Measurements from ENCODE around the gene MTERF4. TPM values are rescaled to one million over a fixed set of nuclear protein-coding genes. Genes with fewer than 3 reads are reported as not detected.

The MTERF4 gene
- total RNA-seq, 4 donors from 2014 or later: 21.5 to 108 (median 41.3) TPM

- no peaks in the 10 kb centered on the region for H3K27me3 ChIP-seq
- no peak overlapping the region for H3K27ac ChIP-seq
- no peaks in the 10 kb centered on the region for H3K36me3 ChIP-seq
- TF ChIP-seq POLR2A (IDR thresholded peaks at IDR 0.05) (no peak), CTCF (IDR thresholded peaks at IDR 0.05) (no peak)
- H3K4me3 ChIP-seq: no peak overlapping the region
- no peak for DNase-seq
- intact Hi-C loops (cut with DNase I; ENCODE audit: low total_unique reads): no loop called here
- H3K4me1 ChIP-seq: no peaks in the 10 kb centered on the region
- H3K9me3 ChIP-seq: no peaks in the 10 kb centered on the region
Measured at GRCh38 chr2:241065355-241065803, 36.7 kb downstream of the MTERF4 start.

GRCh38 chr2:241064802-241065354 lies 37.2 kb downstream of the MTERF4 start:
- no peak for DNase-seq

GRCh38 chr2:241064008-241064801 lies 37.9 kb downstream of the MTERF4 start:
- no peak for DNase-seq
- Histone ChIP-seq H3K4me1 (no peaks in the 10 kb centered on the region), H3K4me3 (no peak overlapping the region), H3K9me3 (no peaks in the 10 kb centered on the region), H3K27me3 (no peaks in the 10 kb centered on the region), H3K27ac (no peak overlapping the region), H3K36me3 (no peaks in the 10 kb centered on the region)
- intact Hi-C loops (cut with DNase I; ENCODE audit: low total_unique reads): no loop called here
- TF ChIP-seq POLR2A (IDR thresholded peaks at IDR 0.05) (peak in 1 of 2 donors; percentile 28), CTCF (IDR thresholded peaks at IDR 0.05) (no peak)

More at GRCh38 chr2:241064802-241065354, 37.2 kb downstream of the MTERF4 start:
- TF ChIP-seq POLR2A (IDR thresholded peaks at IDR 0.05) (no peak), CTCF (IDR thresholded peaks at IDR 0.05) (no peak)
- no peak overlapping the region for H3K4me3 ChIP-seq
- no peaks in the 10 kb centered on the region for H3K4me1 ChIP-seq
- intact Hi-C loops (cut with DNase I; ENCODE audit: low total_unique reads): no loop called here
- no peaks in the 10 kb centered on the region for H3K36me3 ChIP-seq
- no peaks in the 10 kb centered on the region for H3K9me3 ChIP-seq
- no peak overlapping the region for H3K27ac ChIP-seq
- H3K27me3 ChIP-seq: no peaks in the 10 kb centered on the region

- no peaks in the 10 kb centered on the region for H3K27me3 ChIP-seq
- TF ChIP-seq CTCF (IDR thresholded peaks at IDR 0.05) (no peak), POLR2A (IDR thresholded peaks at IDR 0.05) (no peak)
- no peaks in the 10 kb centered on the region for H3K4me1 ChIP-seq
- H3K9me3 ChIP-seq: no peaks in the 10 kb centered on the region
- intact Hi-C loops (cut with DNase I; ENCODE audit: low total_unique reads): no loop called here
- H3K27ac ChIP-seq: no peak overlapping the region
- no peak overlapping the region for H3K4me3 ChIP-seq
- H3K36me3 ChIP-seq: no peaks in the 10 kb centered on the region
- no peak for DNase-seq
Measured at GRCh38 chr2:241063587-241063986, 38.5 kb downstream of the MTERF4 start.

GRCh38 chr2:241063093-241063551 lies 39.0 kb downstream of the MTERF4 start:
- intact Hi-C loops (cut with DNase I; ENCODE audit: low total_unique reads): no loop called here

More at GRCh38 chr2:241063093-241063551, 39.0 kb downstream of the MTERF4 start:
- Histone ChIP-seq H3K27ac (no peak overlapping the region), H3K36me3 (no peaks in the 10 kb centered on the region), H3K9me3 (no peaks in the 10 kb centered on the region), H3K4me3 (no peak overlapping the region), H3K27me3 (no peaks in the 10 kb centered on the region), H3K4me1 (no peaks in the 10 kb centered on the region)
- no peak for TF ChIP-seq POLR2A (IDR thresholded peaks at IDR 0.05)
- TF ChIP-seq CTCF (IDR thresholded peaks at IDR 0.05): no peak
- DNase-seq: no peak

All from uterus (tissue), 4 donors.